ENCODE results near the gene CARD9.

The CARD9 gene

GRCh38 chr9:136318776-136319241, 54.7 kb downstream of the CARD9 start:
- DNase-seq = no peak

- no peak for DNase-seq
Measured at GRCh38 chr9:136318111-136318775, 55.2 kb downstream of the CARD9 start.

- no peak for DNase-seq
Measured at GRCh38 chr9:136317695-136318094, 55.8 kb downstream of the CARD9 start.

GRCh38 chr9:136316896-136317676, 56.4 kb downstream of the CARD9 start:
- DNase-seq = no peak

- DNase-seq = no peak
Measured at GRCh38 chr9:136316271-136316751, 57.2 kb downstream of the CARD9 start.

- no peak for DNase-seq
Measured at GRCh38 chr9:136314944-136315343, 58.5 kb downstream of the CARD9 start.

- no peak for DNase-seq
Measured at GRCh38 chr9:136314056-136314416, 59.4 kb downstream of the CARD9 start.

Data from NCI-H1930 (cell line).